ENCODE measurements around the gene ACOXL. TPM values are rescaled to one million over a fixed set of nuclear protein-coding genes. Genes with fewer than 3 reads are reported as not detected.

Gene ACOXL
- total RNA-seq, 1 donor, result not detected

DNA sequence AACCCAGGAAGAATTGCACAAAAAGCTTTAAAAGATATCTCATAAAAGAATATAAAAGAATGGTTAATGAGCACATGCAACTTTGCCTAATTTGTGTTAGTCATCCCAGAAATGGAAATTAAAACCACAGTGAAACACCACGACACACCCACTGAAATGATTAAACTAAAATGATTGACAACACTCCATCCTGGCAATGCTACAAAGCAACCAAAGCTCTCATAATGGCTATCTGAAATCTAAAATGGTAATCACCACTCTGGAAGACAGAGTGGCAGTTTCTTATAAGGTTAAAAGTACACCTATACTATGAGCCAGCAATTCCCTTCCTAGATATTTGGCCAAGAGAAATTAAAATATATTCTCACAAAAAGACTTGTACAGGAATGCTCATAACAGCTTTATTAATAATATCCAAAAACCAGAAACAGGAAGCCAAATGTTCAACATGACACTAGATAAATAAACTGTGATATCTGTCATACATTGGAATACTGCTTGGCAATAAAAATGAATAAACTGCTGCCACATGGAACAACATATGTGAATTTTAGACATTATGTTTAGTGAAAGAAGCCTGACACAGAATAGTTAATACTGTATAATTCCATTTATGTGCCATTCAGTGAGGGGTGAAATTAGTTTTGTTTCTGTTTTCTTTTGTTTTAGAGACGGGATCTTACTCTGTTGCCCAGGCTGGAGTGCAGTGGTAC lies 283.1 kb downstream of the ACOXL start:
- Histone ChIP-seq H3K4me1 (ENCODE audit: insufficient read depth, low read length) (no peaks in the 10 kb centered on the region), H3K27me3 (ENCODE audit: insufficient read depth, low read length) (peaks cover 5% of the 10 kb centered on the region), H2AFZ (ENCODE audit: low read length) (no peak overlapping the region), H3K36me3 (ENCODE audit: insufficient read depth, low read length) (no peaks in the 10 kb centered on the region), H3K4me2 (ENCODE audit: insufficient read depth, low read length) (no peak overlapping the region), H3K4me3 (ENCODE audit: insufficient read depth, low read length) (no peak overlapping the region), H4K20me1 (ENCODE audit: insufficient read depth, low read length) (no peaks in the 10 kb centered on the region), H3K79me2 (ENCODE audit: insufficient read depth, low read length) (no peaks in the 10 kb centered on the region), H3K9me3 (ENCODE audit: low read depth, low read length) (no peaks in the 10 kb centered on the region), H3K27ac (ENCODE audit: low read depth, low read length) (no peak overlapping the region)
- DNase-seq (ENCODE audit: insufficient read length, low spot score, missing footprints), result no peak
- TF ChIP-seq, protein P1, sequence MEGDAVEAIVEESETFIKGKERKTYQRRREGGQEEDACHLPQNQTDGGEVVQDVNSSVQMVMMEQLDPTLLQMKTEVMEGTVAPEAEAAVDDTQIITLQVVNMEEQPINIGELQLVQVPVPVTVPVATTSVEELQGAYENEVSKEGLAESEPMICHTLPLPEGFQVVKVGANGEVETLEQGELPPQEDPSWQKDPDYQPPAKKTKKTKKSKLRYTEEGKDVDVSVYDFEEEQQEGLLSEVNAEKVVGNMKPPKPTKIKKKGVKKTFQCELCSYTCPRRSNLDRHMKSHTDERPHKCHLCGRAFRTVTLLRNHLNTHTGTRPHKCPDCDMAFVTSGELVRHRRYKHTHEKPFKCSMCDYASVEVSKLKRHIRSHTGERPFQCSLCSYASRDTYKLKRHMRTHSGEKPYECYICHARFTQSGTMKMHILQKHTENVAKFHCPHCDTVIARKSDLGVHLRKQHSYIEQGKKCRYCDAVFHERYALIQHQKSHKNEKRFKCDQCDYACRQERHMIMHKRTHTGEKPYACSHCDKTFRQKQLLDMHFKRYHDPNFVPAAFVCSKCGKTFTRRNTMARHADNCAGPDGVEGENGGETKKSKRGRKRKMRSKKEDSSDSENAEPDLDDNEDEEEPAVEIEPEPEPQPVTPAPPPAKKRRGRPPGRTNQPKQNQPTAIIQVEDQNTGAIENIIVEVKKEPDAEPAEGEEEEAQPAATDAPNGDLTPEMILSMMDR (IDR thresholded peaks at IDR 0.05; ENCODE audit: extremely low read depth, low read depth, low read length), result no peak

DNA sequence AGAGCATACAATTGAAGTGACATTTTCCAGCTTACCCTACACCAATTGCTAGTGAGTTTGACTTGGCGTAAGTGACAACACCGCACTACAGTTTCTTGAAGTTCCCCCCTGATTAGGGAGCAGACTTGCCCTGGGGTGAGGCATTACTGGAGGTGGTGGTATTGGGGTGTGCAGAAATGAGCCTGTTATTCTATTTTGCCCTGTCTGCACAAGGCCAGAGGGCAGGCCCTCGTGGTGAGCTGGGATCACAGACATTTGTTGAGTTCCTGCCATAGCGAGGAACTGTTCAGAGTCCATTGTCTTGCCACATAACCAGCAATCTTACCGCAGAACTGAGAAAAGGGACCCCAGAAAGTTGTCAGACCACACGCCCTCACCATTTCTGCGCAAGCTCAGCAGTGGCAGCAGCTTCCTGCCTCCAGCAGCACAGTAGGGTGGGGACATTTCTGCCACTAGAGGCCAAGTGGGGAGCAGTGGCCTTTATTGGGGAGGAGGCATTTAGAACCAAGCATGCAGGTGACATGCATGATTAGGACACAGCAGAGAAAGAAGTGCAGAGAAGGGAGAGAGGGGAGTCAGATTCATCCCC lies 284.8 kb downstream of the ACOXL start:
- no peaks in the 10 kb centered on the region for H3K9me3 ChIP-seq (ENCODE audit: low read depth, low read length)
- peaks cover 16% of the 10 kb centered on the region for H3K27me3 ChIP-seq (ENCODE audit: insufficient read depth, low read length)
- no peak overlapping the region for H3K27ac ChIP-seq (ENCODE audit: low read depth, low read length)
- no peaks in the 10 kb centered on the region for H4K20me1 ChIP-seq (ENCODE audit: insufficient read depth, low read length)
- H3K4me2 ChIP-seq (ENCODE audit: insufficient read depth, low read length), result no peak overlapping the region
- DNase-seq (ENCODE audit: insufficient read length, low spot score, missing footprints), result no peak
- H3K36me3 ChIP-seq (ENCODE audit: insufficient read depth, low read length), result no peaks in the 10 kb centered on the region
- no peaks in the 10 kb centered on the region for H3K4me1 ChIP-seq (ENCODE audit: insufficient read depth, low read length)
- TF ChIP-seq, protein P1 (IDR thresholded peaks at IDR 0.05; ENCODE audit: extremely low read depth, low read depth, low read length), result no peak
- no peak overlapping the region for H2AFZ ChIP-seq (ENCODE audit: low read length)
- no peaks in the 10 kb centered on the region for H3K79me2 ChIP-seq (ENCODE audit: insufficient read depth, low read length)
- no peak overlapping the region for H3K4me3 ChIP-seq (ENCODE audit: insufficient read depth, low read length)

DNA sequence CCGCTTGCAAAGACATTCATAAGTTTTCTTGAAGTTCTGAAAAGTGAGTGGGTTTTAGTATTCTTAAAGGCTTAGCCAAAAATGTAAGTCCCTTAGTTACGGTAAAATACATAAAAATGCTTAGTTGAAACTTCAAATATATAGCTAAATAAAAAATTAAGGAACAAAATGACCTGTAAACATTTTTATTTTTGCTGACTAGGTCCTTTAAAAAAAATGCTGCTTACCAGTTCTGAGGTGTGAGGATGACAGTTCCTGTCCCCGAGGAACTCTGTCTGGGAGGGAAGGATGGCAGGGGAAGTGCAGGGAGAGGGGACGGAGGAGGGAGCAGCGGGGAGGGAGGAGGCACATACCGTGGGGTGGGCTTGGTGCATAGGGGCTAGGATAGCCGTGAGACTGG lies 285.5 kb downstream of the ACOXL start:
- H2AFZ ChIP-seq (ENCODE audit: low read length), result no peak overlapping the region
- DNase-seq (ENCODE audit: insufficient read length, low spot score, missing footprints), result no peak

DNA sequence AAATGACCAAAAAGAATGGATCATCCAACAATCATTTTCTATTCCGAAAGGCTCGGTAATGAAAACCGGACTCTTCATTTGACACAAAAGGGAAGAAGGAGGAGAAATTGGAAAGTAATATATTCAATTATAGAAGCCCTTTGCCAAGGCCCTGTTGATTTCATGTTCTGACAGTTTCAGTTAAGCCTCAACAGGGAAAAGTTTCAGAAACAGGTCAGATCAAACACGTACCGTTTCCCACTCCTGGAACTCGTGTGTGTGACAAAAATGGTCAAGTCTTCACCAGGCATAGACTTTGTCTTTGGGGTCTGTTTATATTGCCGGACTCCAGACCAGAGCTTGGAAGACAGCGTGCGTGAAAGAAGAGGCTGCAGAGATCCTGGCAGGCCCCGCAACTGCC lies 287.0 kb downstream of the ACOXL start:
- H3K36me3 ChIP-seq (ENCODE audit: insufficient read depth, low read length), result no peaks in the 10 kb centered on the region
- no peak overlapping the region for H3K4me2 ChIP-seq (ENCODE audit: insufficient read depth, low read length)
- H4K20me1 ChIP-seq (ENCODE audit: insufficient read depth, low read length), result no peaks in the 10 kb centered on the region
- H3K79me2 ChIP-seq (ENCODE audit: insufficient read depth, low read length), result no peaks in the 10 kb centered on the region
- no peaks in the 10 kb centered on the region for H3K9me3 ChIP-seq (ENCODE audit: low read depth, low read length)
- H3K27me3 ChIP-seq (ENCODE audit: insufficient read depth, low read length), result peaks cover 23% of the 10 kb centered on the region
- TF ChIP-seq, protein P1 (IDR thresholded peaks at IDR 0.05; ENCODE audit: extremely low read depth, low read depth, low read length), result no peak
- no peak overlapping the region for H3K4me3 ChIP-seq (ENCODE audit: insufficient read depth, low read length)
- no peaks in the 10 kb centered on the region for H3K4me1 ChIP-seq (ENCODE audit: insufficient read depth, low read length)
- no peak overlapping the region for H2AFZ ChIP-seq (ENCODE audit: low read length)
- H3K27ac ChIP-seq (ENCODE audit: low read depth, low read length), result no peak overlapping the region
- no peak for DNase-seq (ENCODE audit: insufficient read length, low spot score, missing footprints)

More for the DNA sequence above, 285.5 kb downstream of the ACOXL start:
- Histone ChIP-seq H3K9me3 (ENCODE audit: low read depth, low read length) (no peaks in the 10 kb centered on the region), H3K4me3 (ENCODE audit: insufficient read depth, low read length) (no peak overlapping the region), H3K27me3 (ENCODE audit: insufficient read depth, low read length) (peaks cover 19% of the 10 kb centered on the region), H3K79me2 (ENCODE audit: insufficient read depth, low read length) (no peaks in the 10 kb centered on the region), H3K36me3 (ENCODE audit: insufficient read depth, low read length) (no peaks in the 10 kb centered on the region), H4K20me1 (ENCODE audit: insufficient read depth, low read length) (no peaks in the 10 kb centered on the region), H3K27ac (ENCODE audit: low read depth, low read length) (no peak overlapping the region), H3K4me2 (ENCODE audit: insufficient read depth, low read length) (no peak overlapping the region), H3K4me1 (ENCODE audit: insufficient read depth, low read length) (no peaks in the 10 kb centered on the region)
- TF ChIP-seq, protein P1 (IDR thresholded peaks at IDR 0.05; ENCODE audit: extremely low read depth, low read depth, low read length), result no peak
